Measurements from ENCODE around the gene RAD21L1.
"Not testable (repeated sequence)": the region's sequence is repeated elsewhere in the genome, so short reads cannot be mapped to it uniquely, and the experiment has no call there.

RAD21L1 gene

GRCh38 chr20:1232286-1233111 is 6.7 kb downstream of the RAD21L1 start:
- DNase-seq: no peak

GRCh38 chr20:1240549-1240948 is 14.7 kb downstream of the RAD21L1 start:
- no peak for DNase-seq

GRCh38 chr20:1241456-1241855 is 15.6 kb downstream of the RAD21L1 start:
- DNase-seq: no peak

- DNase-seq: no peak
These were observed 16.3 kb downstream of the RAD21L1 start for GRCh38 chr20:1242099-1242498.

- no peak for DNase-seq
These were observed 16.7 kb downstream of the RAD21L1 start for GRCh38 chr20:1242530-1242929.

- DNase-seq: no peak
These were observed 19.7 kb downstream of the RAD21L1 start for GRCh38 chr20:1245578-1245977.

GRCh38 chr20:1247689-1248088 is 21.8 kb downstream of the RAD21L1 start:
- no peak for DNase-seq

GRCh38 chr20:1250282-1250681 is 24.4 kb downstream of the RAD21L1 start:
- not testable (repeated sequence) for DNase-seq

GRCh38 chr20:1252416-1252815 is 26.6 kb downstream of the RAD21L1 start:
- no peak for DNase-seq

GRCh38 chr20:1254254-1254653 is 28.4 kb downstream of the RAD21L1 start:
- DNase-seq: no peak

GRCh38 chr20:1255675-1256074 is 29.8 kb downstream of the RAD21L1 start:
- no peak for DNase-seq

- no peak for DNase-seq
These were observed 38.0 kb downstream of the RAD21L1 start for GRCh38 chr20:1263853-1264252.

GRCh38 chr20:1264727-1265126 is 38.9 kb downstream of the RAD21L1 start:
- DNase-seq: no peak

- DNase-seq: no peak
These were observed 39.5 kb downstream of the RAD21L1 start for GRCh38 chr20:1265226-1265915.

- no peak for DNase-seq
These were observed 40.0 kb downstream of the RAD21L1 start for GRCh38 chr20:1265916-1266166.

- DNase-seq: peak; percentile 80
These were observed 40.5 kb downstream of the RAD21L1 start, which contains the start of gene SNPH for GRCh38 chr20:1266167-1266973. Gene SNPH, plus strand, starts transcription at chr20:1266294. Its CDS starts 29,946 bp downstream, at chr20:1296240.

- no peak for DNase-seq
These were observed 41.3 kb downstream of the RAD21L1 start for GRCh38 chr20:1267161-1267560.

GRCh38 chr20:1267809-1268374 is 42.0 kb downstream of the RAD21L1 start:
- no peak for DNase-seq

- no peak for DNase-seq
These were observed 43.4 kb downstream of the RAD21L1 start for GRCh38 chr20:1269235-1269634.

- no peak for DNase-seq
These were observed 44.0 kb downstream of the RAD21L1 start for GRCh38 chr20:1269850-1270249.

GRCh38 chr20:1272368-1273100 is 46.7 kb downstream of the RAD21L1 start:
- DNase-seq: no peak

GRCh38 chr20:1273366-1273765 is 47.5 kb downstream of the RAD21L1 start:
- DNase-seq: no peak

Data from eye (tissue), 1 donor.